ENCODE results near the gene SERPIND1.
"Not testable (repeated sequence)": the region's sequence is repeated elsewhere in the genome, so short reads cannot be mapped to it uniquely, and the experiment has no call there.

SERPIND1 gene

DNA sequence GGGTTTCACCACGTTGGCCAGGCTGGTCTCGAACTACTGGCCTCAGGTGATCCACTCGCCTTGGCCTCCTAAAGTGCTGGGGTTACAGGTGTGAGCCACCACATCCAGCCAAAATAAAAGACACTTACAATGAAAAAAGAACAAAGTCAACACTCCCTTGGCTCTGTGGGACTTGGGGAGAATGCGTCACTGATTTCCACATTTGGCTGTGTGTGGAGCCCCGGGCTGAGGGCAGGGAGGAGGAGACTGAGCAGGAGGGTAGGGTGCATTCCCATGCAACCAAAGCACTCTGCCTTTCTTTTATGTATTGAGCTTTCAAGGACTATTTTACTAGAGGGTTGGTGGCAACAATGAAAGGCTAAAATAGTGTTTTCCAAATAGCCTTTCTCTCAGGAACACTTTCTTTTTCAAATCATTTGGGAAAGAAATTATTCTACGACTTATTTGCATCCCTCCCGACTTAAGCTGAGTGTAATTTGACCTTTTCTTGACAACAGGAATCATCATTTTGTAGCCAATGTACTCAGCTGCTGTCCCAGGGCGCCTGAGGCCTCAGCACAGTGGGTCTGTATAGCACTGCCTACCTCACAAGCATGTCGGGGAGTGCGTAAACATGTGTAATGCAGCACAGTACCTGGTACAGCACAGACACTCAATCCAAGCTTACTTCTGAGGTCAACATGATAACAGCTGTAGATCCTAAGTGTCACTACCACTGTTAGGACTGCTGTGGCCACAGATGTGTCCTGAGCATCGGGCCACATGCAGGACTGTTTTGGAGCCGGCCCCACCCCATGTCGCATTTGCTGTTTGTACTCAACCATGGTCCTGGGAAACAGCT is 10.1 kb upstream of the SERPIND1 start:
- POLR2A ChIA-PET (ENCODE audit: low non-redundant PET) = no interaction called here
- CTCF ChIA-PET = interaction anchor here (0.8 kb wide), 1 partner anchor 200 kb away, joined by 4 read pairs; no protein-coding TSS in a partner anchor
- H3K27ac ChIP-seq = no peak overlapping the region
- TF ChIP-seq, protein P1, sequence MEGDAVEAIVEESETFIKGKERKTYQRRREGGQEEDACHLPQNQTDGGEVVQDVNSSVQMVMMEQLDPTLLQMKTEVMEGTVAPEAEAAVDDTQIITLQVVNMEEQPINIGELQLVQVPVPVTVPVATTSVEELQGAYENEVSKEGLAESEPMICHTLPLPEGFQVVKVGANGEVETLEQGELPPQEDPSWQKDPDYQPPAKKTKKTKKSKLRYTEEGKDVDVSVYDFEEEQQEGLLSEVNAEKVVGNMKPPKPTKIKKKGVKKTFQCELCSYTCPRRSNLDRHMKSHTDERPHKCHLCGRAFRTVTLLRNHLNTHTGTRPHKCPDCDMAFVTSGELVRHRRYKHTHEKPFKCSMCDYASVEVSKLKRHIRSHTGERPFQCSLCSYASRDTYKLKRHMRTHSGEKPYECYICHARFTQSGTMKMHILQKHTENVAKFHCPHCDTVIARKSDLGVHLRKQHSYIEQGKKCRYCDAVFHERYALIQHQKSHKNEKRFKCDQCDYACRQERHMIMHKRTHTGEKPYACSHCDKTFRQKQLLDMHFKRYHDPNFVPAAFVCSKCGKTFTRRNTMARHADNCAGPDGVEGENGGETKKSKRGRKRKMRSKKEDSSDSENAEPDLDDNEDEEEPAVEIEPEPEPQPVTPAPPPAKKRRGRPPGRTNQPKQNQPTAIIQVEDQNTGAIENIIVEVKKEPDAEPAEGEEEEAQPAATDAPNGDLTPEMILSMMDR (conservative IDR thresholded peaks at IDR 0.05; ENCODE audit: low read depth) = no peak
- DNase-seq (ENCODE audit: low spot score) = no peak

DNA sequence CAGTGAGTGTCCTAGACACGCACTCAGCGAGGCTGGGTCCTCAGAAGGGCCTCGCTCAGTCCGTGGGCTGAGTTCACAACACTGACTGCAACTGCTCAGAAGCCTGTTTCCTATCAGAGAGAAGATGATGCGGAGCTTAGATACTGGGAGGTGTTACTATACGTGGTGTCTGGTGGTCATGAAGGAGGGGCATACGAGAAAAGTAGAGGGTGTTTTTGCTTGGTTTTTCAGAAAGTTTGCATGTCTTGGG is 9.5 kb upstream of the SERPIND1 start:
- TF ChIP-seq, protein P1 (conservative IDR thresholded peaks at IDR 0.05; ENCODE audit: low read depth) = no peak
- CTCF ChIA-PET = interaction anchor here (0.8 kb wide), 1 partner anchor 200 kb away, joined by 4 read pairs; no protein-coding TSS in a partner anchor
- no peak overlapping the region for H3K27ac ChIP-seq
- DNase-seq (ENCODE audit: low spot score) = no peak
- POLR2A ChIA-PET (ENCODE audit: low non-redundant PET) = no interaction called here

DNA sequence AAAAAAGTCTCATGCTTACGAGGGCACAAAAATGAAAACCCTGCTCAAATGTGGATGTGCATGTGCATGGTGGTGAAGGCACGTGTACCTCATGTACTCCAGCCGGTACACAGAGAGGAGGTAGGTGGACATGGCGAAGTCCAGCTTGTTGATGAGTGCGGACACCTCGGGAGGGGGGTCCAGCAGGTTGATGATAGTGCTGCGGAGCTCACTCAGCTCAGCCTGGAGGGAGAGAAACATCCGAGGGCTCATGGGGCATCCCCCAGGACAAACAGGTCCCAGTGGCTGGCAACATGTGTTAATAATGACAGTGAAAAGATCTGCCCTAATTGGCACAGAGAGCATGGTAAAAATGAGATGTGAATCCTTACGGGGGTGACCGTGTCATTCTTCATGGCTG is 9.2 kb upstream of the SERPIND1 start:
- CTCF ChIA-PET = no interaction called here
- H3K27ac ChIP-seq = no peak overlapping the region
- DNase-seq (ENCODE audit: low spot score) = no peak
- POLR2A ChIA-PET (ENCODE audit: low non-redundant PET) = no interaction called here
- TF ChIP-seq, protein P1 (conservative IDR thresholded peaks at IDR 0.05; ENCODE audit: low read depth) = no peak

DNA sequence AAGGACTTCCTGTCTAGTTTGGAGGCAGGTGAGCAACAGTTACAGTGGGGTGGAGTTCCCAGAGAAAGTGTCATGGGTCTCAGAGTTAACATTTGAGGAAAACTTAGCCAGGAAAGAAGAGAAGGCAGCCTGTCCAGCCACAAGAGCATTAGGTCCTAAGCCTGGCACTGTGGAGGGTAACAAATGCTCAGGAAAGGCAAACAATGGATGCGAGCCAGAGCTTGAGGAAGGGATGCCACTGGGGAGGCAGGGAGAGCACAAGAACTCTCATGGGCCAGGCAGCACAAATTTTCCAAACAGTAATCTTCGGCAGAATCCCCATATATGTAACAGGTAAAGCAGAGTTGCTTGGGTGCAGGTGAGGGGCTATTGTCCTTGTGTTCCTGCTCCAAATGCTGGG is 8.0 kb upstream of the SERPIND1 start:
- no peak overlapping the region for H3K27ac ChIP-seq
- TF ChIP-seq, protein P1 (conservative IDR thresholded peaks at IDR 0.05; ENCODE audit: low read depth) = no peak
- no peak for DNase-seq (ENCODE audit: low spot score)
- ChIA-PET CTCF (no interaction called here), POLR2A (ENCODE audit: low non-redundant PET) (no interaction called here)

DNA sequence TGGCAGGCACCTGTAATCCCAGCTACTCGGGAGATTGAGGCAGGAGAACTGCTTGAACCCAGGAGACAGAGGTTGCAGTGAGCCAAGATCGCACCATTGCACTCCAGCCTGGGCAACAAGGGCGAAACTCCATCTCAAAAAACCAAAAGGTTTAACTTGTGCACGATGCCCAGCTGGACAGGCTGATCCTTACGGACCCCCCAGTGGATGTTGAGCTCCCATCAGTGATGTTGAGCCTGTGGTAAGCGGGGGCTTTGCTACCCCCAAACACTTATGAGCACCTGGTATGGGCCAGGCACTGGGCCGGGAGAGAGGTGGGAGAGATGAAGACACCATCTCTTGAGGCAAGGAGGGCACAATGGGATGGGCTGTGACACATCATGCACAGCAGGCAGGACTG is 7.4 kb upstream of the SERPIND1 start:
- TF ChIP-seq, protein P1 (conservative IDR thresholded peaks at IDR 0.05; ENCODE audit: low read depth) = no peak
- H3K27ac ChIP-seq = no peak overlapping the region
- ChIA-PET CTCF (no interaction called here), POLR2A (ENCODE audit: low non-redundant PET) (no interaction called here)
- no peak for DNase-seq (ENCODE audit: low spot score)

DNA sequence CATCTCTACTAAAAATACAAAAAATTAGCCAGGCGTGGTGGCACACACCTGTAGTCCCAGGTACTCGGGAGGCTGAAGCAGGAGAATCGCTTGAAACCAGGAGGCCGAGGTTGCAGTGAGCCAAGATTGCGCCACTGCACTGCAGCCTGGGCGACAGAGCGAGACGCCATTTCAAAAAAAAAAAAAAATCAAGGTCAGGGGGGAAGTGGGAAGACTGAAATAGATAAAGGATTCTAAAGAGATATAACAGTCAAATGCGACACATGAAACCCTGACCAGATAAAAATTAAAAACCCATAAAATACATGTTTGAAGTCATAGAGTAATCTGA is 4.5 kb upstream of the SERPIND1 start:
- CTCF ChIA-PET; POLR2A ChIA-PET (ENCODE audit: low non-redundant PET): not testable (repeated sequence)

DNA sequence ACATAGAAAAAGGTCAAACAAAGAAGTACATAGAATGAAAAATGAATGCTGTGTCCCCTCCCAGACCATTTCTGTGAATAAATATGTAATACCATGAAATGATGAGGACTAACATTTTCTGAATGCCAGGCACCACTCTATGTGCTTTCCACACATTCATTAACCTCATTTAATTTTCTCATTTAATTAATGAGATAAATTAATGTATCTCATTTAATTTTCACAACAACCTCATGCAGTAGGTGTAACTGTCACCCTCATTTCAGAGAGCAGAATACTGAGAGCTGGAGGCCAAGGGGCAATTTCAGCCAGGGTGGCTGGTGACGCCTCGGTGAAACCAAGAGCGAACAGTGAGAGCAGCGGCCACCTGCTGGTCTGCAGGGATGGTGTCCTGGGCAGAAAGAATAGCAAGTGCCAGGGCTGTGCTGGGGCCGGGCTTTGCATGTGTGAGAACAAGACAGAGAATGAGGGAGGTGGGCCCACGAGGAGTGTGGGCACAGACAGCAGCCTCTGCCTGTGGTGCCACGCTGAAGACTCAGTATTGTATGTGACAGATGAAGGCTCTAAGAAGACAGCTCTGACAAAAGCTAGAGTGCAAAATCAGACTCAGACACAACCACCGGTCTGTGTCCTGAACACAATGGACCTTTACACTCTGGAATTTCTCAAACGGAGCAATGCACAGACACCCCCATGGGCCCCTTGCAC is 1.8 kb upstream of the SERPIND1 start:
- TF ChIP-seq, protein P1 (conservative IDR thresholded peaks at IDR 0.05; ENCODE audit: low read depth) = no peak
- POLR2A ChIA-PET (ENCODE audit: low non-redundant PET) = no interaction called here
- no peak overlapping the region for H3K27ac ChIP-seq
- CTCF ChIA-PET = interaction anchor here (0.6 kb wide), 1 partner anchor 15 kb away, joined by 3 read pairs; no protein-coding TSS in a partner anchor
- DNase-seq (ENCODE audit: low spot score) = no peak

More for the DNA sequence above, 4.5 kb upstream of the SERPIND1 start:
- not testable (repeated sequence) for H3K27ac ChIP-seq; DNase-seq (ENCODE audit: low spot score)

All from RWPE1 (cell line).